ENCODE results near the gene KRT12. TPM values are rescaled to one million over a fixed set of nuclear protein-coding genes. Genes with fewer than 3 reads are reported as not detected.
"Not testable (repeated sequence)": the region's sequence is repeated elsewhere in the genome, so short reads cannot be mapped to it uniquely, and the experiment has no call there.

The KRT12 gene
- total RNA-seq, 1 experiment from 2014 or later, result not detected

DNA sequence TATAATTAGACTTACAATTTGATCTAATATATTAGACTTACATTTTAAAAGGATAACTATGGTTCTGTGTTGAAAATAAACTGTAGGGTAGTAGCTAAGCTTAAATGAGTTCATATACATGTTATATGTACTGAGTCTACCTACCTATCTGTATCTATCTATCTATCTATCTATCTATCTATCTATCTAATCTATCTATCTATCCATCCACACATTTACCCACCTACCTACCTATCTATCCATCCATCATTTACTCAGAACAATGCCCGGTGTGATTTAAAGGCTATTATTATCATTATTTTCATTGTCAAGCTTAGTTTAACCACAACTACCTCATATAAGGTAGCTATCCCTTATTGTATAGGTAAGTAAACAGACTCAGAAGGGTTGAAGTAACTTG is 51.6 kb downstream of the KRT12 start:
- H3K27ac ChIP-seq (ENCODE audit: low read depth, low read length, poor library complexity, severe bottlenecking), result no peak overlapping the region
- ChIA-PET POLR2A (ENCODE audit: low non-redundant PET) (no interaction called here), CTCF (no interaction called here)
- H3K4me1 ChIP-seq (ENCODE audit: insufficient read depth, low read length, poor library complexity, severe bottlenecking), result no peaks in the 10 kb centered on the region
- no peak overlapping the region for H3K4me3 ChIP-seq (ENCODE audit: low read depth, low read length, poor library complexity, severe bottlenecking)
- no TSS peak for BruUV-seq (replicated peaks)
- intact Hi-C loops (cut with micrococcal nuclease; ENCODE audit: unreplicated experiment), result no loop called here
- no peaks in the 10 kb centered on the region for H3K9me3 ChIP-seq (ENCODE audit: low read depth, low read length, poor library complexity, severe bottlenecking)
- no peak for DNase-seq (ENCODE audit: low spot score)
- H3K36me3 ChIP-seq (ENCODE audit: insufficient read depth, low read length, poor library complexity, severe bottlenecking), result peaks cover 3% of the 10 kb centered on the region
- no peaks in the 10 kb centered on the region for H3K27me3 ChIP-seq (replicated peaks; ENCODE audit: insufficient read depth, low read depth, low read length, poor library complexity)
- TF ChIP-seq EZH2 (IDR thresholded peaks at IDR 0.05; ENCODE audit: borderline replicate concordance, low read depth, low read length, poor library complexity, severe bottlenecking), result no peak
- TF ChIP-seq, protein P1, sequence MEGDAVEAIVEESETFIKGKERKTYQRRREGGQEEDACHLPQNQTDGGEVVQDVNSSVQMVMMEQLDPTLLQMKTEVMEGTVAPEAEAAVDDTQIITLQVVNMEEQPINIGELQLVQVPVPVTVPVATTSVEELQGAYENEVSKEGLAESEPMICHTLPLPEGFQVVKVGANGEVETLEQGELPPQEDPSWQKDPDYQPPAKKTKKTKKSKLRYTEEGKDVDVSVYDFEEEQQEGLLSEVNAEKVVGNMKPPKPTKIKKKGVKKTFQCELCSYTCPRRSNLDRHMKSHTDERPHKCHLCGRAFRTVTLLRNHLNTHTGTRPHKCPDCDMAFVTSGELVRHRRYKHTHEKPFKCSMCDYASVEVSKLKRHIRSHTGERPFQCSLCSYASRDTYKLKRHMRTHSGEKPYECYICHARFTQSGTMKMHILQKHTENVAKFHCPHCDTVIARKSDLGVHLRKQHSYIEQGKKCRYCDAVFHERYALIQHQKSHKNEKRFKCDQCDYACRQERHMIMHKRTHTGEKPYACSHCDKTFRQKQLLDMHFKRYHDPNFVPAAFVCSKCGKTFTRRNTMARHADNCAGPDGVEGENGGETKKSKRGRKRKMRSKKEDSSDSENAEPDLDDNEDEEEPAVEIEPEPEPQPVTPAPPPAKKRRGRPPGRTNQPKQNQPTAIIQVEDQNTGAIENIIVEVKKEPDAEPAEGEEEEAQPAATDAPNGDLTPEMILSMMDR (conservative IDR thresholded peaks at IDR 0.05; ENCODE audit: low read depth, low read length), result no peak

DNA sequence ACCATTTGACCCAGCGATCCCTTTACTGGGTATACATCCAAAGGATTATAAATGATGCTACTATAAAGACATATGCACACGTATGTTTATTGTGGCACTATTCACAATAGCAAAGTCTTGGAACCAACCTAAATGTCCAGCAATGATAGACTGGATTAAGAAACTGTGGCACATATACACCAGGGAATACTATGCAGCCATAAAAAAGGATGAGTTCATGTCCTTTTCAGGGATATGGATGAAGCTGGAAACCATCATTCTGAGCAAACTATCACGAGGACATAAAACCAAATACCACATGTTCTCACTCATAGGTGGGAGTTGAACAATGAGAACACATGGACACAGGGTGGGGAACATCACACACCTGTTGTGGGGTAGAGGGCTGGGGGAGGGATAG is 52.4 kb downstream of the KRT12 start:
- H3K27me3 ChIP-seq (replicated peaks; ENCODE audit: insufficient read depth, low read depth, low read length, poor library complexity); H3K4me1 ChIP-seq (ENCODE audit: insufficient read depth, low read length, poor library complexity, severe bottlenecking); DNase-seq (ENCODE audit: low spot score); POLR2A ChIA-PET (ENCODE audit: low non-redundant PET); H3K27ac ChIP-seq (ENCODE audit: low read depth, low read length, poor library complexity, severe bottlenecking); H3K9me3 ChIP-seq (ENCODE audit: low read depth, low read length, poor library complexity, severe bottlenecking); intact Hi-C loops (cut with micrococcal nuclease; ENCODE audit: unreplicated experiment); BruUV-seq (replicated peaks); H3K36me3 ChIP-seq (ENCODE audit: insufficient read depth, low read length, poor library complexity, severe bottlenecking); H3K4me3 ChIP-seq (ENCODE audit: low read depth, low read length, poor library complexity, severe bottlenecking); CTCF ChIA-PET: not testable (repeated sequence)

DNA sequence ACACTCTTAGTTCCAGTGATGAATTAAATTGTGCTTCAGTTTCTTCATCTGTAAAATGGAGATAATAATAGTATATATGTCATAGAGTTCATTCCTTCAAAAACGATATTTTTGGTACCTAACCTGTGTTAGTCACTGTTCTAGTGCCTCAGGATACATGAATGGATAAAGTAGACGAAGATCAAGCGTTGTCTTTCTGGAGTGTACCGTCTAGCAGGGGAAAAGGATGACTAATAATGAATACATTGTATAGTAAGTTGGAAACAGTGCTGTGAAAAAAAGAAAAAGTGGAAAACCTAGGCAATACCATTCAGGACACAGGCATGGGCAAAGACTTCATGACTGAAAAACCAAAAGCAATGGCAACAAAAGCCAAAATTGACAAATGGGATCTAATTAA is 53.2 kb downstream of the KRT12 start:
- DNase-seq (ENCODE audit: low spot score), result no peak
- Histone ChIP-seq H3K27me3 (replicated peaks; ENCODE audit: insufficient read depth, low read depth, low read length, poor library complexity) (no peaks in the 10 kb centered on the region), H3K36me3 (ENCODE audit: insufficient read depth, low read length, poor library complexity, severe bottlenecking) (peaks cover 3% of the 10 kb centered on the region), H3K4me1 (ENCODE audit: insufficient read depth, low read length, poor library complexity, severe bottlenecking) (no peaks in the 10 kb centered on the region), H3K9me3 (ENCODE audit: low read depth, low read length, poor library complexity, severe bottlenecking) (no peaks in the 10 kb centered on the region), H3K27ac (ENCODE audit: low read depth, low read length, poor library complexity, severe bottlenecking) (no peak overlapping the region), H3K4me3 (ENCODE audit: low read depth, low read length, poor library complexity, severe bottlenecking) (no peak overlapping the region)
- intact Hi-C loops (cut with micrococcal nuclease; ENCODE audit: unreplicated experiment), result no loop called here
- no TSS peak for BruUV-seq (replicated peaks)
- ChIA-PET POLR2A (ENCODE audit: low non-redundant PET) (no interaction called here), CTCF (no interaction called here)
- TF ChIP-seq EZH2 (IDR thresholded peaks at IDR 0.05; ENCODE audit: borderline replicate concordance, low read depth, low read length, poor library complexity, severe bottlenecking), result no peak
- TF ChIP-seq, protein P1 (conservative IDR thresholded peaks at IDR 0.05; ENCODE audit: low read depth, low read length), result no peak

DNA sequence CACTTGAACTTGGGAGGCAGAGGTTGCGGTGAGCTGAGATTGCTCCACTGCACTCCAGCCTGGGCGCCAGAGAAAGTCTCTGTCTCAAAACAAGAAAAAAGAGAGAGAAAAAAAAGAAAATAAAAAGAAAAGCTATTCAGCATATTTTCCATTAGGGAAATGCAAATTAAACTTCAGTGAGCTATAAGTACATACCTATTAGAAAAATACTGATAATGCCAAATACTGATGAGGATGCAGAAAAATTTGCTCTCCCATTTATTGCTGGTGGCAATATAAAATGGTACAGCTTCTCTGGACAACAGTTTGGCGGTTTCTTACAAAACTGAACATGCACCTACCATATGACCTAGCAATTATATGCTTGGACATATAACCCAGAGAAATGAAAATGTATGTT is 54.4 kb downstream of the KRT12 start:
- peaks cover 3% of the 10 kb centered on the region for H3K36me3 ChIP-seq (ENCODE audit: insufficient read depth, low read length, poor library complexity, severe bottlenecking)
- no peaks in the 10 kb centered on the region for H3K27me3 ChIP-seq (replicated peaks; ENCODE audit: insufficient read depth, low read depth, low read length, poor library complexity)
- H3K27ac ChIP-seq (ENCODE audit: low read depth, low read length, poor library complexity, severe bottlenecking), result no peak overlapping the region
- no peaks in the 10 kb centered on the region for H3K4me1 ChIP-seq (ENCODE audit: insufficient read depth, low read length, poor library complexity, severe bottlenecking)
- no peak for DNase-seq (ENCODE audit: low spot score)
- ChIA-PET POLR2A (ENCODE audit: low non-redundant PET) (no interaction called here), CTCF (no interaction called here)
- no TSS peak for BruUV-seq (replicated peaks)
- intact Hi-C loops (cut with micrococcal nuclease; ENCODE audit: unreplicated experiment), result no loop called here
- TF ChIP-seq, protein P1 (conservative IDR thresholded peaks at IDR 0.05; ENCODE audit: low read depth, low read length), result no peak
- TF ChIP-seq EZH2 (IDR thresholded peaks at IDR 0.05; ENCODE audit: borderline replicate concordance, low read depth, low read length, poor library complexity, severe bottlenecking), result no peak
- no peak overlapping the region for H3K4me3 ChIP-seq (ENCODE audit: low read depth, low read length, poor library complexity, severe bottlenecking)
- no peaks in the 10 kb centered on the region for H3K9me3 ChIP-seq (ENCODE audit: low read depth, low read length, poor library complexity, severe bottlenecking)
